HepG2 (cell line): ENCODE measurements around the gene ADAM22. TPM values are rescaled to one million over a fixed set of nuclear protein-coding genes. Genes with fewer than 3 reads are reported as not detected.

ENCODE experiments used
- ARID3A ChIP-seq: IDR thresholded peaks from 2 replicates; pipeline ENCODE4 v1.6.1; 2012; ENCODE audit warnings: low read depth, low read length, improper control_type of control experiment
- ATAD3A ChIP-seq: sonication (generic); formaldehyde crosslinking; IDR thresholded peaks from 2 replicates; pipeline ENCODE4 v1.4.0; 2020; ENCODE audit warnings: missing genetic modification reagents
- CREB1 ChIP-seq, 2 experiments: fragments of 450-650 bp in 1 of 2; IDR thresholded peaks; 2 replicates each; pipeline ENCODE4 v1.6.1; 2016 to 2017; ENCODE audit warnings: control low read depth in 1 of 2, mild to moderate bottlenecking in 1 of 2, missing compliant biosample characterization in 1 of 2, missing genetic modification characterization in 1 of 2
- DNMT1 ChIP-seq: sonication (generic); formaldehyde crosslinking; IDR thresholded peaks from 2 replicates; pipeline ENCODE4 v1.5.1; 2020; ENCODE audit warnings: mild to moderate bottlenecking, missing genetic modification reagents
- DPF2 ChIP-seq: sonication (generic); formaldehyde crosslinking; IDR thresholded peaks from 2 replicates; pipeline ENCODE4 v1.4.0; 2020; ENCODE audit warnings: mild to moderate bottlenecking, low read depth, missing genetic modification reagents, borderline replicate concordance
- E2F2 ChIP-seq: sonication (generic); formaldehyde crosslinking; IDR thresholded peaks from 2 replicates; pipeline ENCODE4 v1.4.0; 2020; ENCODE audit warnings: missing genetic modification reagents, borderline replicate concordance
- ELF1 ChIP-seq: sonication (generic); formaldehyde crosslinking; IDR thresholded peaks from 2 replicates; pipeline ENCODE4 v1.4.0; 2020; ENCODE audit warnings: missing genetic modification reagents
- EP300 ChIP-seq, 3 experiments: sonication (generic) in 1 of 3; formaldehyde crosslinking in 1 of 3; IDR thresholded peaks; 2 replicates each; pipeline versions ENCODE4 v1.5.1 to v1.6.1; 2011 to 2020; ENCODE audit warnings: low read depth in 2 of 3, low read length in 2 of 3, borderline replicate concordance in 1 of 3, improper control_type of control experiment in 1 of 3, mild to moderate bottlenecking in 1 of 3, missing genetic modification reagents in 1 of 3, moderate library complexity in 1 of 3
- FOXP4 ChIP-seq: sonication (generic); formaldehyde crosslinking; IDR thresholded peaks from 2 replicates; pipeline ENCODE4 v1.4.0; 2020; ENCODE audit warnings: missing genetic modification reagents
- HMGA1 ChIP-seq: sonication (generic); formaldehyde crosslinking; conservative IDR thresholded peaks from 2 replicates; pipeline ENCODE4 v1.4.0; 2020; ENCODE audit warnings: missing genetic modification reagents
- KLF9 ChIP-seq: IDR thresholded peaks from 2 replicates; pipeline ENCODE4 v1.6.1; 2016; ENCODE audit warnings: low read depth
- NCOR1 ChIP-seq: fragments of 200-600 bp; sonication (generic); IDR thresholded peaks from 2 replicates; pipeline ENCODE4 v1.7.0; 2017; ENCODE audit warnings: antibody characterized with exemption, low read length, borderline replicate concordance
- NR2F2 ChIP-seq: IDR thresholded peaks from 2 replicates; pipeline ENCODE4 v1.6.1; 2012; ENCODE audit warnings: low read depth, inconsistent platforms, borderline replicate concordance
- NR2F6 ChIP-seq, 2 experiments: IDR thresholded peaks; 2 replicates each; pipeline ENCODE4 v1.6.1; 2016; ENCODE audit warnings: antibody characterized with exemption in 1 of 2, mild to moderate bottlenecking in 1 of 2
- PAXIP1 ChIP-seq: sonication (generic); formaldehyde crosslinking; conservative IDR thresholded peaks from 2 replicates; pipeline ENCODE4 v1.4.0; 2020; ENCODE audit warnings: mild to moderate bottlenecking, missing genetic modification reagents, moderate library complexity
- TCF7 ChIP-seq: sonication (generic); IDR thresholded peaks from 2 replicates; pipeline ENCODE4 v1.6.1; 2016; ENCODE audit warnings: antibody characterized with exemption, low read depth
- ZC3H13 ChIP-seq: sonication (generic); formaldehyde crosslinking; IDR thresholded peaks from 2 replicates; pipeline ENCODE4 v1.8.1; 2023; ENCODE audit warnings: mild to moderate bottlenecking, missing genetic modification reagents, moderate library complexity
- ZFP90 ChIP-seq: sonication (generic); formaldehyde crosslinking; IDR thresholded peaks from 2 replicates; pipeline ENCODE4 v1.8.0; 2022; ENCODE audit warnings: missing genetic modification reagents, mild to moderate bottlenecking, inconsistent platforms, borderline replicate concordance
- ZNF460 ChIP-seq: sonication (generic); formaldehyde crosslinking; IDR thresholded peaks from 2 replicates; pipeline ENCODE4 v1.5.1; 2020; ENCODE audit warnings: missing genetic modification reagents, mild to moderate bottlenecking, borderline replicate concordance
- ZNF549 ChIP-seq: sonication (generic); formaldehyde crosslinking; IDR thresholded peaks from 2 replicates; pipeline ENCODE4 v1.5.0; 2020; ENCODE audit warnings: missing genetic modification reagents
- ZNF746 ChIP-seq: sonication (generic); formaldehyde crosslinking; IDR thresholded peaks from 2 replicates; pipeline ENCODE4 v1.8.0; 2022; ENCODE audit warnings: mild to moderate bottlenecking, missing genetic modification reagents
- ZNF891 ChIP-seq: sonication (generic); formaldehyde crosslinking; IDR thresholded peaks from 2 replicates; pipeline ENCODE4 v1.5.0; 2020; ENCODE audit warnings: mild to moderate bottlenecking, missing genetic modification reagents
- ZSCAN9 ChIP-seq: IDR thresholded peaks from 2 replicates; pipeline ENCODE4 v1.6.1; 2016; ENCODE audit warnings: borderline replicate concordance
- polyA plus RNA-seq, 8 experiments: library from polyadenylated mRNA; depleted of rRNA in 3 of 8; stranded (reverse) in 7 of 8; unstranded in 1 of 8; fragments of >200 nt; fragmentation: Illumina TruSeq in 4 of 8; extraction: Trizol in 4 of 8; gene quantifications; 2 replicates each; pipeline versions ENCODE4 v1.2.1 to v1.2.3, GENCODE V29; 2011 to 2016; ENCODE audit warnings: low read depth in 4 of 8, missing spikeins in 1 of 8, mixed read lengths in 1 of 8; ENCODE audit not compliant: insufficient read depth in 1 of 8
- total RNA-seq, 5 experiments: library from RNA; depleted of rRNA; stranded (reverse); fragments of >200 nt; fragmentation: Illumina TruSeq; extraction: Trizol; gene quantifications; 2 replicates each; pipeline ENCODE4 v1.2.3, GENCODE V29; 2016; ENCODE audit warnings: low read depth in 1 of 5

The ADAM22 gene
- total and polyA plus RNA-seq, 2 of the 13 experiments (the other 11 are each of a cell fraction or from before 2014, with no cell fraction given): 1.9 to 6.7 TPM

- peak; percentile 56 for TF ChIP-seq PAXIP1 (CRISPR knock-in tag)
- peak; percentile 51 for TF ChIP-seq TCF7
- no peak for TF ChIP-seq KLF9 (CRISPR knock-in tag)
- no peak for TF ChIP-seq ATAD3A
- no peak for TF ChIP-seq ZSCAN9 (CRISPR knock-in tag)
- no peak for TF ChIP-seq ZFP90 (CRISPR knock-in tag)
- TF ChIP-seq ZNF891 (CRISPR knock-in tag): no peak
- TF ChIP-seq ZNF746 (CRISPR knock-in tag): no peak
- TF ChIP-seq DPF2 (CRISPR knock-in tag): no peak
- TF ChIP-seq DNMT1 (CRISPR knock-in tag): no peak
- TF ChIP-seq NR2F6 (IDR thresholded peaks at IDR 0.05): peak; percentile 52; the same call in 1 of the 2 replicates
- TF ChIP-seq NR2F6 (CRISPR knock-in tag; IDR thresholded peaks at IDR 0.05): peak; percentile 74
- TF ChIP-seq NCOR1: peak; percentile 67; the same call in 1 of the 2 replicates
- no peak for TF ChIP-seq EP300 (IDR thresholded peaks at IDR 0.05; ENCODE audit: low read depth in 2 of 2, low read length in 2 of 2)
- TF ChIP-seq EP300 (CRISPR knock-in tag; IDR thresholded peaks at IDR 0.05; ENCODE audit: borderline replicate concordance): no peak
- no peak for TF ChIP-seq HMGA1 (CRISPR knock-in tag)
- TF ChIP-seq ZNF549 (CRISPR knock-in tag): no peak
- TF ChIP-seq E2F2 (CRISPR knock-in tag): no peak
- TF ChIP-seq ZC3H13 (CRISPR knock-in tag): no peak
- no peak for TF ChIP-seq ELF1 (CRISPR knock-in tag)
- 0 out of 2 replicates have a peak, but pooled peaks have one; percentile 36 for TF ChIP-seq FOXP4 (CRISPR knock-in tag)
- no peak for TF ChIP-seq CREB1 (IDR thresholded peaks at IDR 0.05)
- TF ChIP-seq CREB1 (CRISPR knock-in tag; IDR thresholded peaks at IDR 0.05): 0 out of 2 replicates have a peak, but pooled peaks have one; percentile 19
- no peak for TF ChIP-seq ZNF460 (CRISPR knock-in tag)
- TF ChIP-seq ARID3A: peak; percentile 75
- 0 out of 2 replicates have a peak, but pooled peaks have one; percentile 41 for TF ChIP-seq NR2F2
These were observed 171.2 kb downstream of the ADAM22 start (continued) for GRCh38 chr7:88105231-88105630.
